ENCODE results near the gene MBOAT1.

Gene MBOAT1

DNA sequence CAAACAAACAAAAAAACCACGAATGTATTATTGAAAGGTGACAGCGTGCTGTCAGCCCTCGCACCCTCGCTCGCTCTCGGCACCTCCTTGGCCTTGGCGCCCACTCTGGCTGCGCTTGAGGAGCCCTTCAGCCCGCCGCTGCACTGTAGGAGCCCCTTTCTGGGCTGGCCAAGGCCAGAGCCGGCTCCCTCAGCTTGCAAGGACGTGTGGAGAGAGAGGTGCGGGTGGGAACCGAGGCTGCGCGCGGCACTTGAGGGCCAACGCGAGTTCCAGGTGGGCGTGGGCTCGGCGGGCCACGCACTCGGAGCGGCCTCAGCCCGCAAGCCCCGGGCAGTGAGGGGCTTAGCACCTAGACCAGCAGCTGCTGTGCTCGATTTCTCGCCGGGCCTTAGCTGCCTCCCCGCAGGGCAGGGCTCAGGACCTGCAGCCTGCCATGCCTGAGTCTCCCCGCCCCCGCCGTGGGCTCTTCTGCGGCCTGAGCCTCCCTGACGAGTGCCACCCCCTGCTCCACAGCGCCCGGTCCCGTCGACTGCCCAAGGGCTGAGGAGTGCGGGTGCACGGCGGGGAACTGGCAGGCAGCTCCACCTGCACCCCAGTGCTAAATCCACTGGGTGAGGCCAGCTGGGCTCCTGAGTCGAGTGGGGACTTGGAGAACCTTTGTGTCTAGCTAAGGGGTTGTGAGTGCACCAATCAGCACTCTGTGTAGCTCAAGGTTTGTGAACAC, 20.9 kb upstream of the MBOAT1 start:
- no peak for DNase-seq (ENCODE audit: low read depth)

DNA sequence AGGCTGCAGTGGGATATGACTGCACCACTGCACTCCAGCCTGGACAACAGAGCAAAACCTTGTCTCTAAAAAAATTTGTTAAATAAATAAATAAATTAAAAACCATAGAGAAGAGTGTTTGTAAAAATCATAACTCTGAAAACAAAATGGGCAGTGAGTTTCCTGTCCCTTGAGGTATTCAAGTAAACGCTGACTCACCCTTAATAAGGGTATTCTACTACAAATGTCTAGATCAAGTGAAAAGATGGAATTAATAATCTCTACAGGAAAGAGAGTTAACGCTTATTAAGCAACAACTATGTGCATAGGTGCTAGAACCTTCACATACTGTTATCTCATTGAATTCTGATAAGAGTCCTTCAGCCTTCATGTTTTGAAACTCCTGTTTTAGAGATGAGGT, 19.9 kb upstream of the MBOAT1 start:
- DNase-seq (ENCODE audit: low read depth): no peak

- no peak for DNase-seq (ENCODE audit: low read depth)
These were observed 18.3 kb upstream of the MBOAT1 start for GRCh38 chr6:20230401-20231119.

- no peak for DNase-seq (ENCODE audit: low read depth)
These were observed 17.6 kb upstream of the MBOAT1 start for GRCh38 chr6:20229881-20230280.

- DNase-seq (ENCODE audit: low read depth): no peak
These were observed 15.1 kb upstream of the MBOAT1 start for GRCh38 chr6:20227350-20227749.

DNA sequence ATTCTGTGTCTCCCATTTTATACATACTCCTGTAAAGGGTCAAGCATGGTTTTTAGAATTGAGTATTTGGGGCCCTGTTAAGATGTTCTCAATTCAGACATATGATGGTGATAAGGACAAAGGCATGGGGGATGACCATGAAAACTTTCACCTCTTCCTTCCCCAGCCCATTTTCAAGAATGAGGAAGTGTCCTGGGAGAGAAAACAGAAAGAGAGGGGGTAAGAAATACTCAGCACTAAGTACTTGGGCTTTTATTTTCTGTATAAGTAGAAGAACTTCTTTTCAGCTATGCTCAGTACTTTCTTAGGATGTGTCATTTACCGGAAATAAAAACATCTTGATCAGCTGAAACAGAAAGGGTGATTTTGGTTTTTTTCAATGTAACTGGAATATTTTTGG, 10.9 kb upstream of the MBOAT1 start:
- no peak for DNase-seq (ENCODE audit: low read depth)

DNA sequence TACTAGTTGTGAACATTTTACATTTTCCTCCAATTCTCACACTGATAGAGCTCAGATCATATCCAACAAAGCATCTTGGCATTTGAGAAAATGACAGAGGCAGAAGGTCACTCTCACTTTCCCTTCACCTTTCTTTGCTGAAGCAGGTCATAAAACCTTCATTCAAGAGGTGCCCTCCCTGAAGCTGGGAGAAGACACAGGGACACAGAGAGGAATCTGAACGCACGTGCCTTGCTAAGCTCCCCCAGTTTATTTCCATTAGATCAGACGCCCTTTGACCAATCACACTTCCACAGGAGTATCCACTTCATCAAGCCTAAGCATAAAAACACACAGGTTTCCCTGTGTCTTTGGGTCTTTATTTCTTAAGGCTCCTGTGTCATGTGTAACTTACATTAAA, 9.2 kb upstream of the MBOAT1 start:
- no peak for DNase-seq (ENCODE audit: low read depth)

DNA sequence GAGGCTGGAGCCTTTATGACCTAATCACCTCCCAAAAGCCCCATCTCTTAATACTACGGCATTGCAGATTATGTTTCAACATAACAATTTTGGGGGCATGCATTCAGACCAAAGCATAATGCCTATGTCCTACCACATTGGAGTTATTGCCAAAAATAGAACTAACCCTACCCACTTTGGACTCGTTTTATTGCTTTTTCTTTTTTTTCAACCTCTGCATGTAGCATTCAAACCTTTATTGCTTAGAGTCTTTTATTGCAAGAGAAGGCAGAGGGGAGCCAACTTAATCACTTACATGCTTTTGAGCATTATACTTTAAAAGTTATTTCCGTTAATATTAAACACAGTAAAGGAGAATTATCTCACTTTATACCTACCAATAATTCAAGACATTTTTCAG, 8.1 kb upstream of the MBOAT1 start:
- DNase-seq (ENCODE audit: low read depth): no peak

GRCh38 chr6:20217891-20218290, 5.6 kb upstream of the MBOAT1 start:
- no peak for DNase-seq (ENCODE audit: low read depth)

DNA sequence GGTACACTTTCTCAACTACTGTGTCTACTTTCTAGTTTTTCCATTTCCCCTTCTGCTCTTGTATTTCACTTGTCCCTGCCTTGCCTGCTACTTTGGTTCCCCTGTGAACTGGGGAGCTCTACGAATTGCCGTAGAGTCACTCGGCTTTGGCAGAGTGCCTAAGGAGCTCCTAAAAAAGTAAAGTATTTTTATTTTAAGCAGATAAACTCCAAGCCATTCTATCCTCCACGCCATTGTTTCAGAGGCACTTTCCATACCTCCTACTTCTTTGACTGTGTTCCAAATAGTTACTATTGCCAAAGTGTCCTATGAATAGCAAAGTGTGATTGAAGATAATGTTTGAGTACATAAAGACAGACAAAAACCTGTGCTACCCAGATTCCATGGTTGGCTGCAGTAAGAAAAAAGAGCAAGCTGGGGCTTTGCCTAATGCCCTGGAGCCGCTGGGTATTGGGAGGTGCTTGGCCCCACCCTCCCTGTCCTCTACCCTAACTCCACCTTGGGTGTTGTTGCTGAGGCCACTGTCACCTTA, 5.1 kb upstream of the MBOAT1 start:
- DNase-seq (ENCODE audit: low read depth): no peak

GRCh38 chr6:20215310-20215709, 3.0 kb upstream of the MBOAT1 start:
- DNase-seq (ENCODE audit: low read depth): no peak

GRCh38 chr6:20213271-20213798, 1.1 kb upstream of the MBOAT1 start:
- DNase-seq (ENCODE audit: low read depth): no peak

- DNase-seq (ENCODE audit: low read depth): no peak
These were observed 303 bp downstream of the MBOAT1 start for GRCh38 chr6:20211941-20212391.

GRCh38 chr6:20211037-20211940, 980 bp downstream of the MBOAT1 start:
- DNase-seq (ENCODE audit: low read depth): no peak

DNA sequence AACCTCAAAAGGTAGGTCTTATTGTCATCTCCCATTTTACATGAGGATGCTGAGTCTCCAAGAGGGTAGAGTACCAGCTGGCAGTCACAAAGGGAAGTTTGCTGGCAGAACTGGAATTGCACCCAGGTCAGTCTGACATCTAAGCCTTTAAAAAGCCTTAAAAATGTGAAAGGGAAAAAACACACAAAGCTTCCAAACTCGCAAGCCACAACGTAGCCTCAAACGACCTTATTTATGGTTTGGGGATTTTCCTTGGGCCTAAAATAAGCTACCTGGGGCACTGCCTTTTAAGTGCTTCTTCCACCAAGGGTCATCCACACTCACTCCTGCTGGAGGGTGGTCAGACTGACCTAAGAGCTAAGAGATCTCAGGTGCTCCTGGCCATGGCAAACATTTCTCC, 2.1 kb downstream of the MBOAT1 start:
- no peak for DNase-seq (ENCODE audit: low read depth)

GRCh38 chr6:20208687-20209378, 3.4 kb downstream of the MBOAT1 start:
- DNase-seq (ENCODE audit: low read depth): no peak

- no peak for DNase-seq (ENCODE audit: low read depth)
These were observed 5.2 kb downstream of the MBOAT1 start for GRCh38 chr6:20207088-20207418.

DNA sequence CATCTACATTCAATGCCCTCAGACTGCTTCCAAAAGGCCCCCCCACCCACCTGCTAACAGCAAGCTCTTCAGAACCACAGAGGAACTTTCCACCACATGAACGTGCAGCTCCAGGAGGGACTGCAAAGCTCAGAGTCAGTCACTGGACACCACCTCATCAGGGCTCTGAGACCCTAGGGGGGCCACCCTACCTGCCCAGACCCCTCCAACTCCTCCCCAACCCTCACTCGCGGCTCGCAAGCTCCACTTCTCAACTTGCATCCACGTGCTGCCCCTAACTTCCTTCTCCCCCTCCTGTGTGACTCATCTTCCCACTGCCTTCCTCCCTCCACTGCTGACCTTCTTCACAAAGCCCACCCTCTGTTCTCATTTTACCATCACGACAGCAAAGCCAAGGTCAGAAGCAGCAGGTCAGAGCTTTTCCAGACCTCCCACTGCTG, 6.5 kb downstream of the MBOAT1 start:
- DNase-seq (ENCODE audit: low read depth): no peak

GRCh38 chr6:20204512-20204894, 7.8 kb downstream of the MBOAT1 start:
- no peak for DNase-seq (ENCODE audit: low read depth)

DNA sequence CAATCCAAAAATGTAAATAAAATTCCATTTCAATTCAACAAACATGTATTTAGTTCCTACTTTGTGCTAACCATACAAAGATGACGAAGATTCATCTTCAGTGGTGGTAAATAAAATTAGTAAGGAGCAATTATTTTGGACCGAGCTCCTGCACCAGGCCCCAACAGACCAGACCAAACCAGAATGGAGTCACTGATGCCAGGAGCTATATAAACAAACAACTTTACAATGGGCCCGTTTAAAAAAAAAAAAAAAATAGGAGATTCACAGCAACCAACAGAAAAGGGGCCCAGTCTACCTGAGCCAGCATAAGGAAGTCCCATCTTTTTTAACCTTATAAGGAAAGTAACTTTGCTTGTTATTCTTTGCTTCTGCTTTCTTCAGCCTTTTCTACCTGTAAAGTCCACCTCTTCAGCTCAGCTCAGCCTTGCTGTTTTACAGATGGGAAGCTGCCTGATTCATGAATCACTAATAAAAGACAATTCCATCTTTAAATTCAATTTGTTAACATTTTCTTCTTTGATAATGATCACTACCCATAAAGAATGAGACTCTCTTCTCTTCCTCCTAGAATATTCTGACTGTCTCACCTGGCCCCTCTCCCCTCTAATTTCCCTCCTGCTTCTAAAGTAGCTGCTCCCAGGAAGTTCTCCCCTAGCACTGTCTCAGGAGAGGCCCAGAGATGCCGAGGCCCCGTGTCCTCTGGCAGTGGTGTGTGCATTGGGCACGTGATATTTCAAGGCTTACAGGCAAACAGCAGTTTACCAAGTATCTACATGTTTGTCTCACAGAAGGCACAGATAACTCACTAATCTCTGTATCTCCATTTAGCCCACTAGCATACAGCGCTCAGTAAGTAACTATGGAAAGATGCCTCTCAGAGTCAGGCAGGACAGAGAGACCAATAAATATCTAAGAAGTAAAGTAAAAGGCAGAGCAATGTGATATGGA, 8.4 kb downstream of the MBOAT1 start:
- no peak for DNase-seq (ENCODE audit: low read depth)

Data from stimulated activated CD8-positive, alpha-beta memory T cell treated with anti-CD3 and anti-CD28 coated beads, Interleukin-7, amount 100 ng/mL, for 24 hours (primary cell).